ENCODE results near the gene PPM1D. TPM values are rescaled to one million over a fixed set of nuclear protein-coding genes. Genes with fewer than 3 reads are reported as not detected.
"Not testable (repeated sequence)": the region's sequence is repeated elsewhere in the genome, so short reads cannot be mapped to it uniquely, and the experiment has no call there.

PPM1D gene
- 10.3 and 15.5 TPM in 2 replicates for total RNA-seq

DNA sequence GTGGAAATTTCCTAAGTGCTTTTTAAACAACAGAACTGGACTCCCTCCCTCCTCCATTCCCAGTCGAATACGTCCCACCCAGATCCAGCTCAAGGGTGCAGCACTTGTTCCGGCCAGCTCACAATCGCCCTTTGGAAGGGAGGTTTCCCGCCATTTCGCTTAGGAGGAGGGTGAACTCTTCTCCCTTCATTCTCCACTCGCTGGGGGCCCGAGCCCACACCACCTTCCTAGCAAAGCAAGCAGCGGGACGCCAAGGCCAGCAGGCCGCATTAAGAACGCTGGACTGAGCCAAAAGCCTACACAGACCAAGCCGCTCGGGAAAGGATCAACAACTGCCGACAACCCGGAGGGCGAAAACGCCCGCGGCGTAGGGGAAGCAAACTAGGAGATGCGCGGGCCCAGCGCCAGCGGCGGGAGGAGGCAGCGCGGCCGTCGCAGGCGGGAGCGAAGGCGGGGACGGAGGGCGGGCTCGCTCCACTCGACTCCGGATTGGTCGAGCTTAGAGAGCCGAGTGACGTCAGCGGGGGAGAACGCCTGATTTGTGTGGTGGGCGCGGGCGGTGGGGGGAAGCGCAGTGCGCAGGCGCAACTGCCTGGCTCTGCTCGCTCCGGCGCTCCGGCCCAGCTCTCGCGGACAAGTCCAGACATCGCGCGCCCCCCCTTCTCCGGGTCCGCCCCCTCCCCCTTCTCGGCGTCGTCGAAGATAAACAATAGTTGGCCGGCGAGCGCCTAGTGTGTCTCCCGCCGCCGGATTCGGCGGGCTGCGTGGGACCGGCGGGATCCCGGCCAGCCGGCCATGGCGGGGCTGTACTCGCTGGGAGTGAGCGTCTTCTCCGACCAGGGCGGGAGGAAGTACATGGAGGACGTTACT lies at the start of gene PPM1D:
TSS of gene PPM1D (plus strand) at position 574 of the 870 bp plus-strand sequence. CDS start at position 796, 222 bp downstream.
- H3K4me3 ChIP-seq (ENCODE audit: low read depth, low read length): peak within 1 kb of the TSS; percentile 100
- TF ChIP-seq, protein P1, sequence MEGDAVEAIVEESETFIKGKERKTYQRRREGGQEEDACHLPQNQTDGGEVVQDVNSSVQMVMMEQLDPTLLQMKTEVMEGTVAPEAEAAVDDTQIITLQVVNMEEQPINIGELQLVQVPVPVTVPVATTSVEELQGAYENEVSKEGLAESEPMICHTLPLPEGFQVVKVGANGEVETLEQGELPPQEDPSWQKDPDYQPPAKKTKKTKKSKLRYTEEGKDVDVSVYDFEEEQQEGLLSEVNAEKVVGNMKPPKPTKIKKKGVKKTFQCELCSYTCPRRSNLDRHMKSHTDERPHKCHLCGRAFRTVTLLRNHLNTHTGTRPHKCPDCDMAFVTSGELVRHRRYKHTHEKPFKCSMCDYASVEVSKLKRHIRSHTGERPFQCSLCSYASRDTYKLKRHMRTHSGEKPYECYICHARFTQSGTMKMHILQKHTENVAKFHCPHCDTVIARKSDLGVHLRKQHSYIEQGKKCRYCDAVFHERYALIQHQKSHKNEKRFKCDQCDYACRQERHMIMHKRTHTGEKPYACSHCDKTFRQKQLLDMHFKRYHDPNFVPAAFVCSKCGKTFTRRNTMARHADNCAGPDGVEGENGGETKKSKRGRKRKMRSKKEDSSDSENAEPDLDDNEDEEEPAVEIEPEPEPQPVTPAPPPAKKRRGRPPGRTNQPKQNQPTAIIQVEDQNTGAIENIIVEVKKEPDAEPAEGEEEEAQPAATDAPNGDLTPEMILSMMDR (IDR thresholded peaks at IDR 0.05; ENCODE audit: insufficient read depth, low read depth, low read length): no peak
- peak; percentile 99 for DNase-seq (ENCODE audit: low read depth)

DNA sequence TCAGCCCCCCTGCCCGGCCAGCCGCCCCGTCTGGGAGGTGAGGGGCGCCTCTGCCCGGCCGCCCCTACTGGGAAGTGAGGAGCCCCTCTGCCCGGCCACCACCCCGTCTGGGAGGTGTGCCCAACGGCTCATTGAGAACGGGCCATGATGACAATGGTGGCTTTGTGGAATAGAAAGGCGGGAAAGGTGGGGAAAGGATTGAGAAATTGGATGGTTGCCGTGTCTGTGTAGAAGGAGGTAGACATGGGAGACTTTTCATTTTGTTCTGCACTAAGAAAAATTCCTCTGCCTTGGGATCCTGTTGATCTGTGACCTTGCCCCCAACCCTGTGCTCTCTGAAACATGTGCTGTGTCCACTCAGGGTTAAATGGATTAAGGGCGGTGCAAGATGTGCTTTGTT lies 47.7 kb upstream of the PPM1D start:
- H3K4me3 ChIP-seq (ENCODE audit: low read depth, low read length); DNase-seq (ENCODE audit: low read depth): not testable (repeated sequence)

DNA sequence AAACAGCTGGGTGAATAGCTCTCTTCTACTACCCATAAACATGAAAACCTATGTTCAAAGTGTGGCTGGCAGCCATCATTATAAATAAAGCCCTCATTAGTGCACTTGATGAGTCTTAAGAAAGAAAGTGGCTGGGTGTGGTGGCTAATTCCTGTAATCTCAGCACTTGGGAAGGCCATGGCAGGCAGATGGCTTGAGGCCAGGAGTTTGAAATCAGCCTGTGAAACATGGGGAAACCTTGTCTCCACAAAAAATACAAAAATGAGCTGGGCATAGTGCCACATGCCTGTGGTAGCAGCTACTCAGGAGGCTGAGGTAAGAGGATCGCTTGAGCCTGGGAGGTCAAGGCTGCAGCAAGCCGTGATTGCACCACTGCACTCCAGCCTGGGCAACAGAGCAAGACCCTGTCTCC lies 45.6 kb upstream of the PPM1D start:
- no peak overlapping the region for H3K4me3 ChIP-seq (ENCODE audit: low read depth, low read length)
- DNase-seq (ENCODE audit: low read depth): peak; percentile 97
- TF ChIP-seq, protein P1 (IDR thresholded peaks at IDR 0.05; ENCODE audit: insufficient read depth, low read depth, low read length): no peak

DNA sequence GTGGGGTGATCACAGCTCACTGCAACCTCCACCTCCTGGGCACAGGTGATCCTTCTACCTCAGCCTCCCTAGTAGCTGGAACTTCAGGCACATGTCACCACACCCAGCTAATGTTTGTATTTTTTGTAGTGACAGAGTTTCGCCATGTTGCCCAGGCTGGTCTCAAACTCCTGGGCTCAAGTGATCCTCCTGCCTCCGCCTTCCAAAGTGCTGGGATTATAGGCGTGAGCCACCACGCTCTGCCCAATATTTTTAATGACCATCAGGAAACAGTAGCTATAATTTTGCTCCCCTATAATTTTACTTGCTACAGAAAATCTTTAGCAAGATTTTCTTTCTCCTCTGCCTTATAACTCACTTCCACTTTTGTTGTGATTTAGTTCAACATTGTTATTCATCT lies 44.2 kb upstream of the PPM1D start:
- no peak for DNase-seq (ENCODE audit: low read depth)
- no peak overlapping the region for H3K4me3 ChIP-seq (ENCODE audit: low read depth, low read length)
- TF ChIP-seq, protein P1 (IDR thresholded peaks at IDR 0.05; ENCODE audit: insufficient read depth, low read depth, low read length): no peak

DNA sequence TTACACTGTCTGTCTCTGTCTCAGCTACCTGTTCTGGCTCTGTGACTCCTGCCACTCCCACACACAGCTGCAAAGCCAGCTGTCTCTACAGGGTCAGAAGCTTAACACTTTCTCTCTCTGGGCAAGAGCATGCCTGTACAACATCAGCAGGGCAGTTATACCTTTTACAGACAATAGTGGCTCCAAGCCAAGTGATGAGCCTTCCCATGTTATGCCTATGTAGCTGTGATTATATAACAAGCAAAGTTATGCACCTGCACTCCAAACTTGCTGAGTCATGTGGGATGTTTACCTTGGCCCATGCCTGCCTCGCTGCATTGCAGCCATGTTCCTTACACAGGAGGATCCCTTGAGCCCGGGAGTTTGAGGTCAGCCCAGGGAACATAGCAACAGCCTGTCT lies 42.2 kb upstream of the PPM1D start:
- TF ChIP-seq, protein P1 (IDR thresholded peaks at IDR 0.05; ENCODE audit: insufficient read depth, low read depth, low read length): no peak
- no peak for DNase-seq (ENCODE audit: low read depth)
- no peak overlapping the region for H3K4me3 ChIP-seq (ENCODE audit: low read depth, low read length)

DNA sequence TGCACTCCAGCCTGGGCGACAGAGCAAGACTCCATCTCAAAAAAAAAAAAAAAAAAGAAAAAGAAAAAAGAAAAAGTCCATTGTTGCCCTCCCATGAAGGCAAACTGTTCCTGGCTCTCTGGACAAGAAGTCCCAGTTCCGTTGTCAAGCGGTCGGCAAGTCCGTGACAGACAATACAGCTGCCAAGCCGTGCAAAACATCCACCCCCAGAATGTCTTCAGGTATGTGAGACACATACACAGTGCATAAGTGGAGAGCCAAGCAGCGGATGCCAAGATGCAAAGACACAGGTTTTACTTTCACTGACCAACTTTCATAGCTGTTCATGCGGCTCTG lies 40.4 kb upstream of the PPM1D start:
- no peak for DNase-seq (ENCODE audit: low read depth)
- TF ChIP-seq, protein P1 (IDR thresholded peaks at IDR 0.05; ENCODE audit: insufficient read depth, low read depth, low read length): no peak
- no peak overlapping the region for H3K4me3 ChIP-seq (ENCODE audit: low read depth, low read length)

DNA sequence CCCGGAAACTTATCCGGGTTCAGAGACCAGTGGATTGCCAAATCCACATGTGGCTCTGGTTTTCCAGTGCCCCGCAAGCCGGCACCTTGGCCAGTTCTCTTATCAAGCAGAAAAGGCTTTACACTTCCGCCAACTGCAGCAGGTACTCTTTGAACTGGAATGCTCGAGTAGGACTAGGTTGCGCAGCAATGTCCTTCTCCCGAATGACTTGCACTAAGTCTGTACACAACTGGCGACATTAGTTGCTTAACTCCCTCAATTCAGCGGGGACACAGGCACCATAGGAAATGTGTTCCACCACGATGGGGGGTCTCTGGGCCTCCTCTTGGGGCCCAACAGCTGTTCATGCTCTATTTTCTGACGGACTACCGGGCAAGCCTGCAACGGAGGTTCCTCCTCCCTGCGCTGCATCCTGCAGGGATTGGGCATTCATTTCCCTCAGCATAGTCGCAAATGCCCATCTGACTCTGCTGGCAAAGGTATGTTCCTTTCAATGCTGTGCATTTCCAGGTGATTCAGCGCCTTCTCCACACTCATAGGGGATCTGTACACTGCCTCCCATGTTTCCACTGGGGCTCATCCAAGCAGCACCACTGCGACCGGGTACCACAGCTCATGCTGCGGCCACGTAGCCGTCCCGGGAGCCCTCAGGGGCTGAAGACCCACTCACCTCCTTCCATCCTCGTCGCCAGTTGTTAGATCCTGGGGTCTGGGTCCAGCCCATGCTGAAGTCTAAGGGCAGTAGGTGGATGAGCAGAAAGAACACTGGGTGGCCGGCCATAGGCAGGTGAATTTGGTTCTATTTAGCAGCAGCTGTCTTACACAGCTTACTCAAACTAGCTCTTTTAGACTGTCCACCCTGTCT lies 39.8 kb upstream of the PPM1D start:
- no peak overlapping the region for H3K4me3 ChIP-seq (ENCODE audit: low read depth, low read length)

More for the DNA sequence above, 39.8 kb upstream of the PPM1D start:
- TF ChIP-seq, protein P1 (IDR thresholded peaks at IDR 0.05; ENCODE audit: insufficient read depth, low read depth, low read length): no peak
- DNase-seq (ENCODE audit: low read depth): no peak

Measured in fibroblast of villous mesenchyme (primary cell).